Activated T-cell treated with anti-CD3 and anti-CD28 coated beads for 24 hours (primary cell): Measurements from ENCODE around the gene SOCS1.
A peak's percentile ranks its signal among the peaks of the same experiment; 100 is the strongest.

ENCODE experiments used
- DNase-seq: peaks from one replicate; pipeline ENCODE4 v3.0.0-alpha.2; 2020; ENCODE audit warnings: low read depth

SOCS1 gene

GRCh38 chr16:11245222-11245737 is 10.7 kb downstream of the SOCS1 start:
- DNase-seq, result no peak

DNA sequence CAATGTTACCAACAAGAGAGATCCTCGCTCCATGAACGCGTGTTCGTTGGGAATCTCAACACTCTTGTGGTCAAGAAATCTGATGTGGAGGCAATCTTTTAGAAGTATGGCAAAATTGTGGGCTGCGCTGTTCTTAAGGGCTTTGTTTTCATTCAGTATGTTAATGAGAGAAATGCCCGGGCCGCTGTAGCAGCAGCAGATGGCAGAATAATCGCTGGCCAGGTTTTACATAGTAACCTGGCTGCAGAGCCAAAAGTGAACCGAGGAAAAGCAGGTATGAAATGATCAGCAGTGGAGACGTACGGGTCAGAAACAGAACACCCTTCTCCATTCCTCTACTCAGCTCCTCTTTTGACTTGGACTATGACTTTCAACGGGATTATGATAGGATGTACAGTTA is 13.3 kb downstream of the SOCS1 start:
- no peak for DNase-seq

DNA sequence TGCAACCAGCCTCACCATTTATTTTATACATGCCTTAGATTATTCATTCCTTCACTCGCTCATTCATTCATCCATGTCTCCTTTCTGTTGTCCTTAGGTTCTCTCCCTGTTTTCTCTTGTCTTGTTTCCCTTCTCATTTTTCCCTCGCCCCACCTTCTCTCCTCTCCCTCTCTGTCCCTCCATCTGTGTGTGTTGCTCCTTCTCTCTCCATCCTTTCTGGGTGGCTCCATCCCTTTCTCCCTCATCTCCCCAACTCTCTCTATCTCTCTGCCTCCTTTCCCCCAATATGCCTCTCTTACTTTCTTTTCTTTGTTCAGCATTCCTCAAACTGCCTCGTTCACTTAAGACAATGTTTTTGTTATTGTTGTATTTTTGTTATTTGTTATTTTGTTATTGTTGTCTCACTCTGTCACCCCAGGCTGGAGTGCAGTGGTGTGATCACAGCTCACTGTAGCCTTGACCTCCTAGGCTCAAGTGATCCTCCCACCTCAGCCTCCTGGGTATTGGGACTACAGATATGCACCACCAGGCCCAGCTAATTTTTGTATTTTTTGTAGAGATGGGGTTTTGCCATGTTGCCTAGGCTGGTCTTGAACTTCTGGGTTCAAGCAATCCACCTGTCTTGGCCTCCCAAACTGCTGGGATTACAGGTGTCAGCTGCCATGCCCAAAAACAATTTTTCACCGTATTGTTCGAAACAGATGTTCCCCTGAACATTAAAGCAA is 14.4 kb downstream of the SOCS1 start:
- no peak for DNase-seq

DNA sequence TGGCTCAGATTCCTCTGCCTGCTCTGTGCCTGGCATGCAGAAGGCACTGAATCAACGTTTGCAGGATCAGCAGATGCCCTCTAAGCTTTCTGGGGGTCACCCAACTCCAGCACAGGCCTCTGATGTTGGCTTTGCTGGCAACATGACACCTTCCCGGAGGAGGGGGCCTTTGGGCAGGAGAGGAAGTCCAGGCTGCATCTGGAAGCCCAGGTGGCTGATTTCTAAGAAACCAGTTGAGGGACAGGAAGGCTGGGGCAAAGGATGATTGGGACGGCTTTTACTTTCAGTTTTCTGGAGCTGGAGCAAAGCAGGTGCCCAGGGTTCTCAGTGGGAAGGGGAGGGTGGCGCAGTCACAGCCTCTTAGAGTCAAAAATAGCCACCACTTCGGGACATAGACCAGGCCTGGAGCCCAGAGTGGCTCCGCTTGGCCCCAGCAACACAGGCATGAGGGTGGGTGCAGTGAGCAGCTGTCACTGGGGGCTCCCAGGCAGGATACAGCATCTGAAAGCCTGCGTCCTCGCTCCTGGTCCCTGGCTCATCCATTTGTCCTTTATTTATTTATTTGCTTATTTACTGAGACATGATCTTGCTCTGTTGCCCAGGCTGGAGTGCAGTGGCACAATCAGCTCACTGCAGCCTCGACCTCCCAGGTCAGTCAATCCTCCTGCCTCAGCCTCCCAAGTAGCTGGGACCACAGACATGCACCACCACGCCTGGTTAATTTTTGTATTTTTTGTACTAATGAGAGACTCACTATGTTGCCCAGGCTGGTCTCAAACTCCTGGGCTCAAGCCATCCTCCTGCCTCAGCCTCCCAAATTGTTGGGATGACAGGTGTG is 15.1 kb downstream of the SOCS1 start:
- DNase-seq, result no peak

- DNase-seq, result no peak
Observed at GRCh38 chr16:11239644-11240632, 16.1 kb downstream of the SOCS1 start.

DNA sequence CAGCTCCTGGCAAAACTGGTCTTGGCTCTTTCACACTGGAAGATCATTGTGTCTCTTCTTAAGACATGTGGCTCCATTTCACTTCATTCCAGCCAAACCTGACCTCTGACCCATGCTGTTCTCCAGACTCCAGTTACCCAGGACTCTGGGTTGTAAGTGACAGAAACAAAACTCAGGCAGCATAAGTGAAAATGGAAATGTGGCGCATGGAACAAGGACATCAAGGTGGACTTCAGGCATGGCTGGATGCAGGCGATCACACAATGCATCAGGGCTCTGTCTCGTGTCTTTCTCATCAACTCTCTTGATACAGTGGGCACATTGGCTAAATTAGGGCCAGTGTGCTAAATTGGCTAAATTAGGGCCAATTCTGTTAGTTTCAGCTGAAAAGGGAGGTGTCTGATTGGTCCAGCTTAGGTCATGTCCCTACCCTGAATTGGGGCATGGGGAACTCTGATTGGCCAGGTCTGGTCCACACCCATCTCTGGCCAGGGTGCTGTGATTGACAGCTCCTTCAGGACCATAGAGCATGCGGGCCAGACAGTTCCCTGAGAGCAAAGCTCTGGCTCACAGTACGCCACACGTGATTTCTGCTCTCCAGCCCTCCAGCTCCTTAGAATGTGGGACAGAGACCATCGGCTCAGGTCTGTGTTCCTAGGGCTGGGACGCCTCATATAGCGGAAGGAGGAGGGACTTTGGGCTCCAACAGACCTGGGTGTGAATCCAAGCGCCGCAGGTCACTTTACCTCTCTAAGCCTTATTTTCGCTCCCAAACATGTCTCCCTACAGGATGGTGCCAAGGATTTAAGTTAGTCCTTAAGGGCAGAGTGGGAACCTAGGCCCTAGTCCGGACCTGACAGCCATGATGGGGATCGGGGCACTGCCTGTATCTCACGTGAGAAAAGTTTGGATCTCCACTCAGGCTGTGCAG is 17.5 kb downstream of the SOCS1 start:
- no peak for DNase-seq

DNA sequence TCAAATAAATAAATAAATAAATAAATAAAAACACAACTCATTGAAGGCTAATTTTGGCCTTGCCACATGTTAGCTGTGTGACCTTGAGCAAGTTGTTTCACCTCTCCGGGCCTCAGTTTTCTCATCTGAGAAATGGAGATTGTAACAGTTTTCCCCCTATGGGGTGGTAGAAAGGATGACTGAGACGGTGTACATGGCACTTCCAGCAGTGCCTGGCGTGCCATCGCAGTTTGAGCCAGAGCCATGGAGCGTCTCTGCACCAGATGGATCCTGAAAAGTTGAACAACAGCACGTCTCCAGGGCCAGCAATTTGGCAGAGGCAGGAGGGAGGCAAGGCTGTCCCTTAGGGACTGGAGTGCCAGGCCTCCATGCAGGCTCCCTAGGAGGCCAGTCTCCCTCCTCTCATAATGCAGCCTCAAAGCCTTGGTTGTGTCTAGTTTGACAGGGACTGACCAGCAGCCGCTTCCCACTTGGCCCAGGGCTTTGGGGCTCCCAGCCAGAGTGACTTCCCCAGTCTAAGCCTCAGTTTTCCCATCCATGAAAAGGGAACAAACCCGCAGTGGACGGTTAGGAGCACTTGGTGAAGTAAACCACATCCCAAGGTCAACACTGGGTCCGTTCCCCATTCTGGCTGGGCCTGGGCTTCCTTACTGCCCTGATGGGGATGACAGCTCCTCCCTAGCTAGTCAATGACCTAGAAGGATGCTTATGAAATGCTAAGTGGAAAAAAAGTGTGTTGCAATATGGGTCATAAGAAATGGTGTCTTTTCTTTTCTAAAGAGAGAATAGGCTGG is 19.3 kb downstream of the SOCS1 start:
- no peak for DNase-seq

GRCh38 chr16:11235703-11235991 is 20.4 kb downstream of the SOCS1 start:
- no peak for DNase-seq

- DNase-seq, result no peak
Observed at GRCh38 chr16:11234884-11235702, 20.9 kb downstream of the SOCS1 start.

- peak; percentile 77 for DNase-seq
Observed at GRCh38 chr16:11233727-11234376, 22.2 kb downstream of the SOCS1 start.

GRCh38 chr16:11232852-11233726 is 22.9 kb downstream of the SOCS1 start:
- peak; percentile 83 for DNase-seq

DNA sequence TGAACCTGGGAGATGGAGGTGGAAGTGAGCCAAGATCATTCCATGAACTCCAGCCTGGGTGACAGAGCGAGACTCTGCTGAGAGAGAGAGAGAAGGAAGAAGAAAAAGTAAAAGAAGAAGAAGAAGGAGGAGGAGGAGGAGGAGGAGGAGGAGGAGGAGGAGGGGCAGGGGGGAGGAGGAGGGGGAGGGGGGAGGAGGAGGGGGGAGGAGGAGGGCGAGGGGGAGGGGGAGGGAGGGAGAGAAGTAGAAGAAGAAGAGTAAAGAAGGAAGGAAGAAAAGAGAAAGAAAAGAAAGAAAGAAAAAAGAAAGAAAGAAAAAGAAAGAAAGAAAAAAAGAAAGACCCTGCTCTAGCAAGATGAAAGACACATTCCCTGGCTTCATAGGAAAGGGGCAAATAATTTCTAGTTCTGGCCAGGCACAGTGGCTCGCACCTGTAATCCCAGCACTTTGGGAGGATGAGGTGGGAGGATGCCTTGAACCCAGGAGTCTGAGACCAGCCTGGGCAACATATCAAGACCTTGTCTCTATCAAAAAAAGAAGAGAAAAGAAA is 23.6 kb downstream of the SOCS1 start:
- DNase-seq, result no peak

DNA sequence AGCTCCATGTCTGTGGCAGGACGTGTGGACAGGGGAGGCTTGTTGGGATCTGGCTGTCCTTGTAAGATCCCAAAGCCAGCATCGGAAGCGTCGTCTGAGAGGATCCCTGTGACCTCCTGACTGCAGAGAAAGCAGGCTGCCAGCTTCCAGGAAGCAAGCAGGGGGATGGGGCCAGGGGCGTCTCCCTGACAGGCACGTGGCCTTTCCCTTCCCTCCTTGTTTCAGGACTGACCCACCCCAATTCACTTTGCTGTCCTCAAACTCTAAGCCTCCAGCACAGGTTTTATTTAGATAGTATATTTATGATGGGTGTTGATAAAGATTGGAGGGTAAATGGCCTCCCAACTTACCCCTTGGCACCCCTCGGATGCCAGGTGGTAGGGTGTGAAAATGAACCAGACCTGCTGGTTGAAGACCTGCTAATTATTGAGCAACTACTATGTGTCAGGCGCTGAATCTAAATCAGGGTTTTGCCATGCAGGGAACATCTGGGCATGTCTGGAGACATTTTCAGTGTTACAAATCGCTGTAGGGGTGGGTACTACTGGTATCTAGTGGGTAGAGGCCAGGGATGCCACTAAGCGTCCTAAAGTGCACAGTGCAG is 24.5 kb downstream of the SOCS1 start:
- DNase-seq, result no peak

DNA sequence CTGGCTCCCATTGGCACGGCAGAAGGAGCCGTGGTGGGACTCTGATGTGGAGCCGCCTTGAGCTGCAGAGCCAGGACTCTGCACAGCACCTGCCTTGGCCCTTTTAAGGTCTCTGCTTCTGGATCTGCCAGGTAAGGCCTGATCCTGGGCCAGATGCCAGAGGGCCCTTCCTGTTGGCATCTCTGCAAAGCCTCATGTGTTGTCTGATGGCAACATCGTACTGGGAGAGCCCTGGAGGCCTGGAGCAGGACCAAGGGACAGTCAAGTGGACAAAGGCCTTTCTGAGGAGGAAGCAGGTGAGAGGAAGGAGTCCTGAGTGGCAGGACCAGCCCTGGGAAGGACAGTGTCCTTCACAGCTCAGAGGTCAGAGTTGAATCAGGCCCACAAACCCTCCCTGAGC is 26.1 kb downstream of the SOCS1 start:
- no peak for DNase-seq

- DNase-seq, result no peak
Observed at GRCh38 chr16:11229432-11229831, 26.6 kb downstream of the SOCS1 start.

GRCh38 chr16:11225677-11226549 is 30.1 kb downstream of the SOCS1 start:
- DNase-seq, result no peak
